Superior temporal gyrus (tissue), 1 donor: ENCODE results near the gene RTN4R.

Experiments
- DNase-seq: peaks from one replicate; pipeline ENCODE4 v3.0.0-alpha.2; 2016; ENCODE audit errors: extremely low spot score

RTN4R gene

DNA sequence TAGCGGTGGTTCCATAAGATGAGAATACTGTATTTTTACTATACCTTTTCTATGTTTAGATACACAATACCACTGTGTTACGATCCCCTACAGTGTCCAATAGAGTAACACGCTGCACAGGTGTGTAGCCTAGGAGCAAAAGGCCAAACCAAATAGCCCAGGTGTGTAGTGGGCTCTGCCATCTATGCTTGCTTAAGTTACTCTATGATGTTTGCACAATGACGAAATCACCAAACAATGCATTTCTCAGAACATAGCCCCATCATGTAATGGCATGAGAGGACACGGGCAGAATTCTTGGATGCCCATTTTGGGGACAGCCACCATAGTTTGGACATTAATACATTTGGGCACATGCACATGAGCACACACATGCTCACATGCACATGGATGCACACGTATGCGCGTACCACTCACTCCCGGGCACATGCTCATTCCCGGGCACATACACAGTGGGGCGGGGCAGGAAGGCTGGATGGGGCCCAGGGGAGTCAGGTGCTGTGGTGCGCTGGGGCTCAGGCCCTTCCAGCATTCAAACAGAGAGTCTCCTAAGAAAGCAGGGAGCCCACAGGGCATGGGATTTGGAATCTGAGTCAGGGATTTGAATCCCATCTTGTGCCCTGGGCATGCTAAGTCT, 51.1 kb downstream of the RTN4R start:
- no peak for DNase-seq

GRCh38 chr22:20215742-20216141, 52.4 kb downstream of the RTN4R start:
- DNase-seq = no peak

- no peak for DNase-seq
Observed at GRCh38 chr22:20214853-20215252, 53.3 kb downstream of the RTN4R start.

DNA sequence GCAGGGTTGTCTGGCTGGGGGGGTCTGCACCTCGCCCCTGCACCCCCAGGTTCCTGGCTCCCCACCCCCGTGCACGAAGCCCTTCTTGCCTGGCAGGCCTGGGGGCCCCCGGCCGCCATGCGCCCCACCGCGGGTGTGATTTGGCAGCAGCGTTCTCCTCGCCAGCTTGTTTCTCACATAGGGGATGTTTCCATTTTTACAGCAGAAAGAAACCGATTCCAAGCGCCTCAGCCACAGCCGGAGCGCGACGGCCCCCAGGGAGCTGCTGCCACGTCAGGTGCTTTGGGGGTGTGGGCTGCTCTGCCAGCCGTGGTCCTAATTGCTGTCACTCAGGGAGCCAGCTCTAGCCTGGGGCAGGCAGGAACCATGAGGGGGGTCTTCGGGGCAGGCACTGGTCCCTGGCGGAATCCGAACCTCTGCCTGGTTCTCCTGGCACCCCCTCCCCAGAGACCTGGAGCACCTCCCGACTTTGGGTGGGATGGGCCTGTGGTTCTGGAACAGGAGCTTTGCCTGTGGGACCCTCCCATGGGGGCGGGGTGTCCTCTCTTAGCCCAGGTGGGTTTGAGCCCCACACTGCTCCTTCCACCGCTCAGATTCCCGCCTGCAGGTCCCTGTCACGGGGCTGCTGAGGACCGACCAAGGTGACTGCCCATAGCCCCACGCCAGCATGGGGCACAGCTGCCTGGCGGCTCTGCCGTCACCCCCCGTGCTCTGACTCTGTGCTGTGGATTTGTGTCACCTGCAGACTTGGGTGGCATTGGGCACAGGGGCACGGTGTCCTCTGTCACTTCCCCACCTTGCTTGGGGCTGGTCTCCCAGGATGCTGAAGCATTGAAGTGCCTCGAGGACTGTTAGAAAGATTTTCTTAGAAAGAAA, 54.0 kb downstream of the RTN4R start:
- peak; percentile 33 for DNase-seq

- DNase-seq = peak; percentile 41
Observed at GRCh38 chr22:20212754-20213699, 55.1 kb downstream of the RTN4R start.

GRCh38 chr22:20211997-20212753, 55.9 kb downstream of the RTN4R start:
- peak; percentile 23 for DNase-seq

DNA sequence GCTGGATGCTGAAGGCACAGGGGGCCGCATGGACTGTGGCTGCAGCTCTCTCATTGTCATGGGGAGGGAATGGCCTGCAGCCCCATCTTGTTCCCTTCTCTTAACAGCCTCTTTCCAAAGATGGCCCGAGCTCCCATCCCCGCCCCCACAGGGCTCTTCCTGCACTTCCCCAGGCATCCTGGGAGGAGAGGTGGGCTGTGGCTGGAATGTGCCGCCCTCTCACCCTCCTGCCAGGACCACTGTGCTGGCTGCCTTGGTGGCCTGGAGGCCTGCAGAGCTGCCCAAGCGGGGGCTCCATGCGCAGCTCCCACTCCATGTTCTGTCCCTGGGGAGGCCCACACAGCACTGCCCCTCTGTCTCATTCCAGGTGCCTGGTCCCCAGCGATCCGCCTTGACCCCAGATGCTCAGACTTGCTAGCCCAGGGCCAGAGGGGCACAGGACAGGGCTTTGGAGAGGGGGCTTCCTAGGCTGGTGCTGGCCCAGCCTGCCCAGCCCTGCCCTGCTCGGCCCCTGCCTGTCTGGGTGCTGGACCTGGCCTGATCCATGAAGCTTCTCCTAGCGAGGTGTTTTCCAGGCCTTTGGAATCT, 56.6 kb downstream of the RTN4R start:
- no peak for DNase-seq

DNA sequence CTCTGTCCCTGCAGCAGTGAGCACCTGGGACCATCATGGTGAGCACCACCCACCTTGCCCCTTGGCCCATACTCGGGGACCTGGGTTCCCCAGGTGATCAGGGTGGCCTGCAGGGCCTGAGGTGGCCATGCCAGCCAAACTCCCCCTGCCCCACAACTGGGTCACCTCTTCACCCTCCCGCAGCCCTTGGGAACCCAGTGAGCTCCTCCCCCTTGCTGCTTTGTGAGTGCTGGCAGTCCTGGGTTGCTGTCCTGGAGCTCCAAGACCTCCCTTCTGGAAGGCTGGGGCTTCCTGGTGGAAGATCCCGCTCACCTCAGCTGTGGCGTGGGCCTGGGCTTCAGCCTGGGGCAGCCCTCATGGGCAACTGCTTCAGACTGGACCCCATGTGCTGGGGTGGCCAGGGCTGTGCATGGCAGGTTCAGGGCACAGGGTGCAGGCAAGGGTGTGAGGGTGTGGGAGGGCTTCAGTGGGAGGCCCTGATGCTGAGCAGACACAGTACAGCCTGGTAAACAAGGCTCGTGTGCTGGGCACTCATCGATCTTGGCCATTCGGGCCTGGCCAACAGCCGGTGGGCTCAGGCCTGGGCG, 57.6 kb downstream of the RTN4R start:
- no peak for DNase-seq

DNA sequence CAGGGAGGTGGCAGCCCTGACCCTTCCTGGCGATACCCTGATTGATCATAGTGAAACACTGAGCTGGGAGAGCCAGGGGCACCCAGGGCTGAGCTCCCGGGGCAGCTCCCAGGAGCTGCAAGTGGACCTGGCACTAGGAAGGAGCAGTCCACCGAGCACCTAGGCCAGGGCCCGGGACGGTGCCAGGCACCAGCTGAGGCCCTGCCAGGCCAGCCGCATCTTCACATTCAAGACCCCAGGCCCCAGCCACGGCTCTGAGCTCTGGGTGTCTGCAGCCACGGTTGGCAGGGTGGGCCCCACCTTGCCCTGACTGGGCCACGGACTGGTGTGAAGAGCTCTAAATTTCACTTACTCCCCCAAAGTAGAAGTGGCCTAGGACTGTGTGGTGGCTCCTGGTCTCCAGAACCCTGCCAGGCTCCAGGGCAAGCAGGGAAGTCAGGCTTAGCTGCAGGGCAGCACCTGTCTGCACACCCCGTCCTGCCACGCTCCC, 58.3 kb downstream of the RTN4R start:
- no peak for DNase-seq

- no peak for DNase-seq
Observed at GRCh38 chr22:20208713-20209310, 59.3 kb downstream of the RTN4R start.

DNA sequence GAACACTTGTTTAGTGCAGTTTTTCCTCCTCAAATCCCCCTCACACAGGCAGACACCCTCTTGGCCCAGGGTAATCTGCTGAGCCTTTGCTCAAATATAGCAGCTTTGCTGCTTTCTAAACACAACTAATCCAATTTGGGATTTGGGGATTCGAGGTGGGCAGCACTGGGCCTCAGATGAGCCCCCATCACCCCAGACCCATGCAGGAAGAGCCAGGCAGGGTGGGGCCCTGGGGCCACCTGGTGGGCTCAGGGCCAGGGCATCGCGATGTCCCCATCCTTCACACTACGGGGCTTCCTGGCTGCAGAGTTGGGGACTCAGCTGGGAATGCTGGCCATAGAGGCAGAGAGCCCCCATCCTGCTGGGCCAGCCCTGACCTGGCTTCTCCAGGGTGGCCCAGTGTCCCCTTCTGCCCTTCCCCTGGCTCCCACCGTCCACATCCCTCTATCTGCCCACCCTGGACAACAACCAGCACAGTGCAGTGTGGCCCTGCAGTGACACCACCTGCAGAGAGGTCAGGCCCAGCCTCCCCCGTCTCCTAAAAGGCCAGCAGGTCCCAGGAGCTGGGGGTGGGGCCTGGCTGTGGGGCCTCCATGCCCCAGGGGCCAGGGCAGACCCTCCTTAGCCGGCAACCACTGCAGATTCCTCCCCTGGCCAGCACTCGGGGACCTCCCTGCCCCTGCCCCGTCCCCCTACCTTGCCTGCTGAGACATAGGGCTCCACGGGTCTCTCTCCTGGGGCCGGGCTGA, 60.7 kb downstream of the RTN4R start:
- DNase-seq = no peak

DNA sequence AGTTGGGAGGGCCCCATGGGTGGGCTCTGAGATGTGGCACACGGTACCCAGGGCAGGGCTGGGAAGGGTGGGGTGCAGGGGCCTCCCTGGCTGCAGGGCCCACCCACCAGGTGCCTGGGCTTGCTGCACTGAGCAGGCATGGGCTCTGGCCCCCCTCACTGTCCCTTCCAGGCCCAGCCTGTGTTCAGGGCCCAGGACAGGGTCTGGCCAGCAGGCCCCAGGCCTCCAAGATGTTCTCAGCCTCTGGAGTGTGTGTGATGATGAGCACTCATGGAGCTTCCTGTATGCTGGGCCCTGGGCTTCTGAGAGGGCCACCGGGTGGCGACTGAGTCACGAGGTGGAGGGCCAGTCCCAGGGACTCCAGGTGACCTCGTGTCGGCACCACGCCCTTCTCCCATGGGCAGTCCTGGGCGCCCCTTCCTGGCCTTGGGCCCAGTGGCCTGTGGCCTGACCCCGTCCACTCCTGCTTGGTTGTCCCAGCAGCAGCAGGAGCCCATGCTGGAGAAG, 61.4 kb downstream of the RTN4R start:
- DNase-seq = no peak

DNA sequence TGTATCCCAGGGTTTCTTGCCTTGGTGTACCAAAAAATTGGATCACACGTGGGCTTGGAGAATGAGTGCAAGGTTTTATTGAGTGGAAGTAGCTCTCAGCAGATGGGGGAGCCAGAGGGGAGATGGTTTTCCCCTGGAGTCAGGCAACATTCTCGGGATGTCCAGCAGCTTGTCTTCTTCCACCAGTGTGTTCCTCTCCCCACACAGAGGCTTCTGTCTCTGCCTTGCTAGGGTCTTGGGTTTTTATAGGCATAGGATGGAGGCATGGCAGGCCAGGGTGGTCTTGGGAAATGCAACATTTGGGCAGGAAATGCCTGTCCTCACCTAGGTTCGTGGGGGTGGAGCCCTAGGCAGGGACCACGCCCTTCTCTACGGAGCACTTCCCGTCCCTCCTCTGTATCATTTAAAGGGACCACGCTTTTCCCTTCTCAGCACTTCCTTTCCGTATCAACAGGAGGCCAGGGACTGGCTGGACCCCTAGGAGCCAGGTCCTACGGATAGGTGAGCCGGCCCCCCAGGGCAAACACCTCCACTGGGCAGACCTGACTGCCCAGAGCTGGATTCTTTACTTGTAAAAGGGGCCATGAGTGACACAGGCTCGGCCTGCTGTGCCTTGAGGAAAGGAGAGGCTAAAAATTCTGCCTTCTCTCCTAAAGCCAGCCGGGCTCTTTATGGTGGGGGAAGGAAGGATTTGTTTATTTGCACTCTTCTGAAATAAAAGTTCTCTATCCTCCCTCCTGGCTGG, 62.0 kb downstream of the RTN4R start:
- DNase-seq = no peak

- no peak for DNase-seq
Observed at GRCh38 chr22:20205464-20205963, 62.6 kb downstream of the RTN4R start.

GRCh38 chr22:20204806-20205205, 63.3 kb downstream of the RTN4R start:
- DNase-seq = no peak

DNA sequence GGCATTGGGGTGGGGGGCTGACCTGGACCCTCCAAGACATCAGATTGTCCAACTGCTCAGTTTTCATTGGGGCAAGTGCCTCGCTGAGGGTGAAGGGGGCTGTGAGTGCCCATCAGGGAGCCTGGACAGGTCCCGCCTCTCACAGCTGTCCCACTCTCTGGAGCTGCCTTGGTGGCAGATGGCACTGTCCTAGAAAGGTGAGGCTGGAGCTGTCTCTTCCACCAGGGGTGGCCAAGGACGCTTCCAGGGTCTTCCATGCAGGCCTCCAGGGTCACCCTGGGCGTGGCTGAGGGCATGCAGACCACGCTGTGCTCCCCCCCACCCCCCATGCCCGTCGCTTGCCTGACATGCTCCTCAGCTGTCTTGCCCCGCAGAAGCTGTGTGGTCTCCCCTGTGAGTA, 63.8 kb downstream of the RTN4R start:
- no peak for DNase-seq

GRCh38 chr22:20203552-20204201, 64.4 kb downstream of the RTN4R start:
- no peak for DNase-seq

DNA sequence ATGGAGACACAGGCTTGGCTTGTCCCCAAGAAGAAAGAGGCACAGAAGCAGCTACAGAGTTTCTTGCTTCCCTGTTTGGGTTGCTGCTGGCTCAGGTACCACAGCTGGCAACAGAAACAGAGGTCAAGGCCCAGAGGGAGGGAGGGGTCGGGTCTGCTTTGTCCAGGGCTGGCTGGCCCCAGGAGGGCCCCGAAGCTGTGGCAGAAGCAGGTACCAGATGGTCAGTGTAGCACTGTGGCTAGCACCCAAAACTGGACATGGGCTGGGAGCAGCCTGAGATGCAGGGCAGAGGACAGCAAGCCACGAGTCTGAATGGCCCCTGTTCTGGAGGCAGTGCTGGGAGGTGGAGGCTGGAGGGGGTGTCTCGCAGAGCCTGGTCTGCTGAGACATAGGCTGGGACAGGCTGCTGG, 65.0 kb downstream of the RTN4R start:
- DNase-seq = no peak
